Right lobe of liver (tissue), 6 donors: Measurements from ENCODE around the gene CHFR. TPM values are rescaled to one million over a fixed set of nuclear protein-coding genes. Genes with fewer than 3 reads are reported as not detected.
A peak's percentile ranks its signal among the peaks of the same experiment; 100 is the strongest.
"Not testable (repeated sequence)": the region's sequence is repeated elsewhere in the genome, so short reads cannot be mapped to it uniquely, and the experiment has no call there.

ENCODE experiments used
- ATAC-seq, 4 donors: fragments of 200-7000 bp; cut with Tn5 transposase; one replicate each; pipeline ENCODE4 v1.9.1; 2020; ENCODE audit warnings: mild to moderate bottlenecking in 4 of 4, moderate library complexity in 4 of 4
- DNase-seq, 3 donors: peaks; one replicate each; pipeline ENCODE4 v3.0.0-alpha.2; 2020
- H3K27ac ChIP-seq, 3 donors: fragments of 200-600 bp; one replicate each; pipeline ENCODE4 v1.8.0; 2022
- H3K27me3 ChIP-seq, 2 donors: fragments of 200-600 bp; one replicate each; pipeline ENCODE4 v1.8.0; 2022
- H3K36me3 ChIP-seq, 4 donors: fragments of 200-600 bp; sonication (generic) in 1 of 4; one replicate each; pipeline versions ENCODE4 v1.5.1 to v1.8.0; 2017 to 2022; ENCODE audit warnings: control low read depth in 1 of 4
- H3K4me1 ChIP-seq, 4 donors: fragments of 200-600 bp; sonication (generic) in 1 of 4; one replicate each; pipeline versions ENCODE4 v1.5.1 to v1.8.0; 2017 to 2022; ENCODE audit warnings: control low read depth in 1 of 4
- H3K4me3 ChIP-seq, 3 donors: fragments of 200-600 bp; one replicate each; pipeline ENCODE4 v1.8.0; 2022
- H3K9me3 ChIP-seq, 4 donors: fragments of 200-600 bp; sonication (generic) in 1 of 4; one replicate each; pipeline versions ENCODE4 v1.5.1 to v1.8.0; 2017 to 2022; ENCODE audit warnings: control low read depth in 1 of 4
- POLR2A ChIP-seq: fragments of 450-650 bp; IDR thresholded peaks from one replicate; pipeline ENCODE4 v1.6.1; 2017; ENCODE audit warnings: antibody characterized with exemption, mild to moderate bottlenecking
- WGBS: methylation state at CpG from one replicate; pipeline ENCODE4 v1.1.6; 2018; ENCODE audit warnings: low coverage, low lambda C conversion rate; ENCODE audit not compliant: insufficient coverage; ENCODE audit errors: missing lambda C conversion rate; 5-methylcytosine and 5-hydroxymethylcytosine counted together
- intact Hi-C, 2 donors: fragments of 100-400 bp; cut with DNase I; formaldehyde crosslinking; loops; one replicate each; pipeline versions ENCODE4 v1.11.2 to v1.14.1; 2022
- long read RNA-seq: library from polyadenylated mRNA; unstranded; transcript quantifications from one replicate; pipeline ENCODE4 v2.0.0, GENCODE V29; 2019
- total RNA-seq, 6 experiments: library from RNA; depleted of rRNA in 2 of 6; stranded (reverse); fragments of >200 nt in 2 of 6; fragmentation: NEBNext Ultra II Directional in 3 of 6; extraction: Animal tissue kit (Norgen Biotek cat#: 25700) in 3 of 6; gene quantifications; one replicate each; pipeline versions ENCODE4 v1.1.0 to v1.2.4, GENCODE V29; 2016 to 2023
- TF ChIP-seq, protein P1 (sequence below), 4 donors: fragments of 200-600 bp in 3 of 4; fragments of 450-650 bp in 1 of 4; IDR thresholded peaks; one replicate each; pipeline versions ENCODE4 v1.5.1 to v1.8.0; 2016 to 2022; ENCODE audit warnings: antibody characterized with exemption in 4 of 4, mild to moderate bottlenecking in 2 of 4
- donor health status: DM: no; HTN: yes; CAD: no.
- donor health status: DM: no; HTN: no; CAD: no.
- donor health status: DM: no; HTN: no; CAD: no.
- donor health status: DM: no; HTN: yes; CAD: no.
- donor health status: DM: no; HTN: yes; CAD: no.

Gene CHFR
- 10 to 100 TPM; 11.0 to 20.4 (median 13.5) TPM for total RNA-seq
- long read RNA-seq, partial matches to known transcripts = 0 of 1 reads
- long read RNA-seq, other reads (novel, unspliced or antisense) = 1 of 1 reads

GRCh38 chr12:132887513-132888351, at the start of gene CHFR:
CHFR (minus strand) TSS chr12:132887605; CDS start chr12:132887328, 277 bp downstream.
- Histone ChIP-seq H3K4me1 (peaks cover 0 to 3% (median 0%) of the 10 kb centered on the region in 4 donors), H3K27ac (peak within 1 kb of the TSS; percentile 79 to 96 (median 87)), H3K36me3 (no peaks in the 10 kb centered on the region), H3K4me3 (peak within 1 kb of the TSS; percentile 81 to 87 (median 87)), H3K27me3 (no peaks in the 10 kb centered on the region), H3K9me3 (no peaks in the 10 kb centered on the region)
- TF ChIP-seq POLR2A = peak; percentile 52
- TF ChIP-seq, protein P1, sequence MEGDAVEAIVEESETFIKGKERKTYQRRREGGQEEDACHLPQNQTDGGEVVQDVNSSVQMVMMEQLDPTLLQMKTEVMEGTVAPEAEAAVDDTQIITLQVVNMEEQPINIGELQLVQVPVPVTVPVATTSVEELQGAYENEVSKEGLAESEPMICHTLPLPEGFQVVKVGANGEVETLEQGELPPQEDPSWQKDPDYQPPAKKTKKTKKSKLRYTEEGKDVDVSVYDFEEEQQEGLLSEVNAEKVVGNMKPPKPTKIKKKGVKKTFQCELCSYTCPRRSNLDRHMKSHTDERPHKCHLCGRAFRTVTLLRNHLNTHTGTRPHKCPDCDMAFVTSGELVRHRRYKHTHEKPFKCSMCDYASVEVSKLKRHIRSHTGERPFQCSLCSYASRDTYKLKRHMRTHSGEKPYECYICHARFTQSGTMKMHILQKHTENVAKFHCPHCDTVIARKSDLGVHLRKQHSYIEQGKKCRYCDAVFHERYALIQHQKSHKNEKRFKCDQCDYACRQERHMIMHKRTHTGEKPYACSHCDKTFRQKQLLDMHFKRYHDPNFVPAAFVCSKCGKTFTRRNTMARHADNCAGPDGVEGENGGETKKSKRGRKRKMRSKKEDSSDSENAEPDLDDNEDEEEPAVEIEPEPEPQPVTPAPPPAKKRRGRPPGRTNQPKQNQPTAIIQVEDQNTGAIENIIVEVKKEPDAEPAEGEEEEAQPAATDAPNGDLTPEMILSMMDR (IDR thresholded peaks at IDR 0.05) = no peak
- intact Hi-C loops = no loop called here
- DNase-seq = peak; percentile 98
- WGBS = 4% methylated on average over 27 of the region's 84 CpGs
- peak; percentile 99 to 100 (median 100) for ATAC-seq

DNA sequence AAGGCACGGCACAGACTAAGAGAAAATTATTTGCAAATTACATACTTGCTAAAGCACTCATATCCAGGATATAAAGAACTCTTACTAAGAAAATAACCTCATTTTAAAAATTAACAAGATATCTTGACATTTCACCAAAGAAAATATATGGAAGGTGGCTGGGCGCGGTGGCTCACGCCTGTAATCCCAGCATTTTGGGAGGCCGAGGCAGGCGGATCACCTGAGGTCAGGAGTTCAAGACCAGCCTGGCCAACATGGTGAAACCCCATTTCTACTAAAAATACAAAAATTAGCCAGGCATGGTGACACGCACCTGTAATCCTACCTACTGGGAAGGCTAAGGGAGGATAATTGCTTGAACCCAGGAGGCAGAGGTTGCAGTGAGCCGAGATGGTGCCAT, 49.5 kb upstream of the CHFR start:
- peaks cover 0 to 45% (median 21%) of the 10 kb centered on the region in 4 donors for H3K9me3 ChIP-seq
- H3K27me3 ChIP-seq, H3K4me1 ChIP-seq, H3K4me3 ChIP-seq, ATAC-seq, DNase-seq, H3K27ac ChIP-seq, intact Hi-C loops, H3K36me3 ChIP-seq: not testable (repeated sequence)
- 98% methylated on average over 6 of the region's 8 CpGs for WGBS

- ATAC-seq = no peak
- no peaks in the 10 kb centered on the region for H3K4me1 ChIP-seq
- TF ChIP-seq POLR2A = no peak
- TF ChIP-seq, protein P1 (IDR thresholded peaks at IDR 0.05) = no peak
- H3K27me3 ChIP-seq = no peaks in the 10 kb centered on the region
- H3K4me3 ChIP-seq = no peak overlapping the region
- intact Hi-C loops = no loop called here
- peaks cover 0 to 3% (median 0%) of the 10 kb centered on the region in 4 donors for H3K36me3 ChIP-seq
- WGBS = 84% methylated on average over 2 of the region's 2 CpGs
- H3K9me3 ChIP-seq = peaks cover 0 to 50% (median 21%) of the 10 kb centered on the region in 4 donors
- no peak overlapping the region for H3K27ac ChIP-seq
- DNase-seq = no peak
These were observed 48.8 kb upstream of the CHFR start for GRCh38 chr12:132936163-132936562.

GRCh38 chr12:132926415-132926833, 39.0 kb upstream of the CHFR start:
- Histone ChIP-seq H3K27ac (no peak overlapping the region), H3K4me3 (no peak overlapping the region), H3K9me3 (peaks cover 8 to 90% (median 57%) of the 10 kb centered on the region in 4 donors), H3K4me1 (no peaks in the 10 kb centered on the region), H3K36me3 (peaks cover 0 to 10% (median 0%) of the 10 kb centered on the region in 4 donors), H3K27me3 (no peaks in the 10 kb centered on the region)
- no peak for DNase-seq
- WGBS = 94% methylated on average over 6 of the region's 6 CpGs
- TF ChIP-seq, protein P1 (IDR thresholded peaks at IDR 0.05) = no peak
- TF ChIP-seq POLR2A = no peak
- ATAC-seq = no peak
- intact Hi-C loops = no loop called here
